MM.1S (cell line): ENCODE measurements around the gene GID8.

ENCODE experiments used
- DNase-seq: peaks from one replicate; pipeline ENCODE4 v3.0.0-alpha.2; 2015
- H2AFZ ChIP-seq: fragments of 300-600 bp; sonication (generic); 2 replicates; pipeline ENCODE4 v1.6.0; 2016; ENCODE audit warnings: antibody characterized with exemption, low read length
- H3F3A ChIP-seq: fragments of 300-600 bp; sonication (generic); 2 replicates; pipeline ENCODE4 v1.6.1; 2016; ENCODE audit warnings: mild to moderate bottlenecking, antibody characterized with exemption, low read length, moderate library complexity, mixed read lengths; ENCODE audit not compliant: insufficient read depth
- H3K27ac ChIP-seq: fragments of 300-600 bp; sonication (generic); 2 replicates; pipeline ENCODE4 v1.5.1; 2016; ENCODE audit warnings: mild to moderate bottlenecking, low read length
- H3K27me3 ChIP-seq: fragments of 300-600 bp; sonication (generic); replicated peaks from 2 replicates; pipeline ENCODE4 v1.6.0; 2016; ENCODE audit warnings: low read length; ENCODE audit not compliant: insufficient read depth
- H3K36me3 ChIP-seq: fragments of 300-600 bp; sonication (generic); replicated peaks from 2 replicates; pipeline ENCODE4 v1.6.1; 2016; ENCODE audit warnings: mild to moderate bottlenecking, low read length, mixed read lengths; ENCODE audit not compliant: insufficient read depth
- H3K4me1 ChIP-seq: fragments of 300-600 bp; sonication (generic); 2 replicates; pipeline ENCODE4 v1.6.1; 2016; ENCODE audit warnings: low read length, mixed read lengths
- H3K4me2 ChIP-seq: fragments of 300-600 bp; sonication (generic); 2 replicates; pipeline ENCODE4 v1.6.0; 2016; ENCODE audit warnings: low read depth, low read length
- H3K4me3 ChIP-seq: fragments of 300-600 bp; sonication (generic); 2 replicates; pipeline ENCODE4 v1.5.1; 2016; ENCODE audit warnings: low read length, mixed read lengths
- H3K79me2 ChIP-seq: fragments of 300-600 bp; sonication (generic); 2 replicates; pipeline ENCODE4 v1.6.1; 2016; ENCODE audit warnings: mixed run types, low read length, mixed read lengths
- H3K9ac ChIP-seq: fragments of 300-600 bp; sonication (generic); 2 replicates; pipeline ENCODE4 v1.6.1; 2016; ENCODE audit warnings: low read length, mixed read lengths
- H3K9me2 ChIP-seq: fragments of 300-600 bp; sonication (generic); replicated peaks from 2 replicates; pipeline ENCODE4 v1.6.1; 2016; ENCODE audit warnings: mild to moderate bottlenecking, low read length, mixed read lengths; ENCODE audit not compliant: insufficient read depth
- H3K9me3 ChIP-seq: fragments of 300-600 bp; sonication (generic); replicated peaks from 2 replicates; pipeline ENCODE4 v1.6.1; 2016; ENCODE audit warnings: mild to moderate bottlenecking, low read length, mixed read lengths; ENCODE audit not compliant: insufficient read depth
- H4K20me1 ChIP-seq: fragments of 300-600 bp; sonication (generic); 2 replicates; pipeline ENCODE4 v1.6.1; 2016; ENCODE audit warnings: mild to moderate bottlenecking, low read length, moderate library complexity, mixed read lengths; ENCODE audit not compliant: insufficient read depth
- EZH2 ChIP-seq: fragments of 300-600 bp; sonication (generic); optimal IDR thresholded peaks from 2 replicates; pipeline ENCODE3; 2017; ENCODE audit warnings: low read depth, mild to moderate bottlenecking, antibody characterized with exemption, low read length, mixed read lengths
- EZH2phosphoT487 ChIP-seq: fragments of 300-600 bp; sonication (generic); IDR thresholded peaks from 2 replicates; pipeline ENCODE4 v1.6.1; 2018; ENCODE audit warnings: antibody characterized with exemption, low read length
- TF ChIP-seq, protein P1 (sequence below): fragments of 300-600 bp; sonication (generic); IDR thresholded peaks from 2 replicates; pipeline ENCODE4 v1.5.1; 2016; ENCODE audit warnings: antibody characterized with exemption, low read length, mixed read lengths

The GID8 gene

GRCh38 chr20:62929051-62929538 is 8.9 kb upstream of the GID8 start:
- no peak overlapping the region for H2AFZ ChIP-seq
- H3K36me3 ChIP-seq: no peaks in the 10 kb centered on the region; the same call in 1 of the 2 replicates
- peaks cover 13% of the 10 kb centered on the region for H3K4me1 ChIP-seq
- H3K4me3 ChIP-seq: no peak overlapping the region
- H3K27me3 ChIP-seq: no peaks in the 10 kb centered on the region
- H3K9me2 ChIP-seq: no peaks in the 10 kb centered on the region
- no peak overlapping the region for H3K9ac ChIP-seq
- H3F3A ChIP-seq: peaks cover 8% of the 10 kb centered on the region; the same call in 1 of the 2 replicates
- no peak overlapping the region for H3K27ac ChIP-seq
- TF ChIP-seq EZH2 (no peak), EZH2phosphoT487 (no peak)
- TF ChIP-seq, protein P1, sequence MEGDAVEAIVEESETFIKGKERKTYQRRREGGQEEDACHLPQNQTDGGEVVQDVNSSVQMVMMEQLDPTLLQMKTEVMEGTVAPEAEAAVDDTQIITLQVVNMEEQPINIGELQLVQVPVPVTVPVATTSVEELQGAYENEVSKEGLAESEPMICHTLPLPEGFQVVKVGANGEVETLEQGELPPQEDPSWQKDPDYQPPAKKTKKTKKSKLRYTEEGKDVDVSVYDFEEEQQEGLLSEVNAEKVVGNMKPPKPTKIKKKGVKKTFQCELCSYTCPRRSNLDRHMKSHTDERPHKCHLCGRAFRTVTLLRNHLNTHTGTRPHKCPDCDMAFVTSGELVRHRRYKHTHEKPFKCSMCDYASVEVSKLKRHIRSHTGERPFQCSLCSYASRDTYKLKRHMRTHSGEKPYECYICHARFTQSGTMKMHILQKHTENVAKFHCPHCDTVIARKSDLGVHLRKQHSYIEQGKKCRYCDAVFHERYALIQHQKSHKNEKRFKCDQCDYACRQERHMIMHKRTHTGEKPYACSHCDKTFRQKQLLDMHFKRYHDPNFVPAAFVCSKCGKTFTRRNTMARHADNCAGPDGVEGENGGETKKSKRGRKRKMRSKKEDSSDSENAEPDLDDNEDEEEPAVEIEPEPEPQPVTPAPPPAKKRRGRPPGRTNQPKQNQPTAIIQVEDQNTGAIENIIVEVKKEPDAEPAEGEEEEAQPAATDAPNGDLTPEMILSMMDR: no peak
- no peak overlapping the region for H3K4me2 ChIP-seq
- peaks cover 95% of the 10 kb centered on the region for H3K79me2 ChIP-seq
- no peaks in the 10 kb centered on the region for H3K9me3 ChIP-seq
- DNase-seq: no peak
- peaks cover 20% of the 10 kb centered on the region for H4K20me1 ChIP-seq

DNA sequence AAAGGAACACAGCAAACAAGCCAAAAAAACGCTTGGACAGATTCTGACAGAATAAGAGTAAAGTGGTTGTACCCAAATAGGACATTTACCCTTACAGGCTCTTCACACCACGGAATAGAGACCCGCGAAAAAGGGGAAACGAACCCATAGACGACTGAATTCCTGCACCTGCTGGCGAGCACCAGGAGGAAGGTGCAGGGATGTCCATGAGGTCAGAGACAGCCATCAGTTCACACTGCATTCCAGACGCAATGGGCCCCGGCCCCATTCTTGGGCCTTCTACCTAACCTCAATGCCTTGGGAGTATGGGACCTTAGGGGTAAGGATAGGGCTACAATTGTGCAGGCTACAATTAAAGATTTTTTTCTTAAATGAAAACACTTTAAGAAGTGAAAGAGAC is 6.5 kb upstream of the GID8 start:
- Histone ChIP-seq H3K9ac (no peak overlapping the region), H3K4me3 (no peak overlapping the region), H3F3A (no peaks in the 10 kb centered on the region), H2AFZ (no peak overlapping the region), H3K4me1 (0 out of 2 replicates have a peak, but pooled peaks cover 13% of the 10 kb centered on the region), H3K9me2 (no peaks in the 10 kb centered on the region), H3K4me2 (no peak overlapping the region), H3K9me3 (no peaks in the 10 kb centered on the region), H4K20me1 (peaks cover 15% of the 10 kb centered on the region; the same call in 1 of the 2 replicates), H3K36me3 (no peaks in the 10 kb centered on the region; the same call in 1 of the 2 replicates), H3K79me2 (peaks cover 99% of the 10 kb centered on the region), H3K27ac (no peak overlapping the region), H3K27me3 (no peaks in the 10 kb centered on the region)
- TF ChIP-seq EZH2phosphoT487 (no peak), EZH2 (no peak)
- TF ChIP-seq, protein P1: no peak
- DNase-seq: no peak

GRCh38 chr20:62933966-62934365 is 4.0 kb upstream of the GID8 start:
- Histone ChIP-seq H3K4me2 (no peak overlapping the region), H2AFZ (no peak overlapping the region), H3K27me3 (no peaks in the 10 kb centered on the region), H3K36me3 (no peaks in the 10 kb centered on the region; the same call in 1 of the 2 replicates), H3K9ac (no peak overlapping the region), H3K9me3 (no peaks in the 10 kb centered on the region), H3K27ac (no peak overlapping the region), H4K20me1 (peaks cover 15% of the 10 kb centered on the region; the same call in 1 of the 2 replicates), H3K4me3 (no peak overlapping the region), H3K9me2 (no peaks in the 10 kb centered on the region), H3K4me1 (peaks cover 9% of the 10 kb centered on the region; the same call in 1 of the 2 replicates), H3K79me2 (peaks cover 94% of the 10 kb centered on the region), H3F3A (peaks cover 7% of the 10 kb centered on the region)
- no peak for DNase-seq
- no peak for TF ChIP-seq EZH2
- no peak for TF ChIP-seq EZH2phosphoT487
- TF ChIP-seq, protein P1: no peak
